IPS-11a (cell line): ENCODE measurements around the gene ATG9B.

Source experiments
- H3K4me3 ChIP-seq: one replicate; pipeline ENCODE4 v1.5.1; 2013; ENCODE audit warnings: low read depth, low read length, control low read depth

The ATG9B gene

DNA sequence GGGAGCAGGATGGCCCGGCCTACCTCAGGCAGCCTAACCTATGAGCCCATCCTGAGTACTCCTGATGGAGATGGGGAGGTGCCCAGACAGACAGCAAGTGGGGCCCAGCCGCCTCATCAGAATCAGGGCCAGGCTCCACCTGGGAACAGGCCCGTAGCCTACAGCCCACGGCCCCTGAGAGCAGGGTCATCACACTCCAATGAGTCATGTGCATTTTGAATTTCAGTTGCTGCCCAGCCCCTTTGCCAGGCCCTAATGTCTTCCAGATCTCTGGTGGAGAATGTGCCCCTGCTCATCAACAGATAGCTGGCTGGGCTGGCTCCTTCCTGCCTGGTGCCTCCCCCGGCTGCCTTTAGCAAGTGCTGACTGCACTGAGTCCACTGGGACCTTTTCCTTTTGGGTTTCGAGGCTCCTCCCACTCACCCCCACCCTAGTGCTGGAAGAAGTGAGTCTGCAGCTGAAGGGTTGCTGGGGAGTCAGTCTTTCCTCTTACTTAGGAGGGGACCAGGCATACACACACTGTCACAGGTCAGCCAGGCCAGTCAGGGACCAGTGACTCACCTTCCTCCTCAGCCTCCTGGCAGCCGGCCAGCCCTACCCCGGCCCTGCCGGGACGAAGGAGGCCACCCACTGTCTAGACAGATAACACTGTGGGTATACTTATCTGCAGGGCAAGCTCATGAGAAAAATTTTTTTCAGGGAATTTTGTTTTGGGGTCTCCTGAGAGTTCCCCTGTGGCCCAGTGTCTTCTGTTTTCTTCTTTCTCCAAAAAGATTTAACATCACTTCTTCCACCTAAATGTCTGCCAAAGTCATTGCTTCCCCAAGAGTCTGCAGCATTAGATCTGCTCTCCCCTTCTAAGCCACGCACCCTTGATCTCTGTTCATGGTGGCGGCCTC, 14.9 kb upstream of the ATG9B start:
- H3K4me3 ChIP-seq: no peak overlapping the region

DNA sequence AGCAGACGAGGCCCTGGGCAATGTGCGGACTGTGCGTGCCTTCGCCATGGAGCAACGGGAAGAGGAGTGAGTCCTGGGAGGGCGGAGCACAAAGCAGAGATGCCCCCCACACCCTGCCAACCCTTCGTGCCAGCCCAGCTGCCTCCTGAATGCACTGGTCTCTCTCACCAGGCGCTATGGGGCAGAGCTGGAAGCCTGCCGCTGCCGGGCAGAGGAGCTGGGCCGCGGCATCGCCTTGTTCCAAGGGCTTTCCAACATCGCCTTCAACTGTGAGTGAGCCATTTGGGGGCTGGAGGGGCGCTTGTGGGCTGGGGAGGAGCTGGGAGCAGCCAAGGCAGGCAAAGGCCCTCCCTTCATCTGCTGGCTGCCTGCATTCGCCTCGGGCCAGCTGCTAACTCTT, 11.6 kb upstream of the ATG9B start:
- no peak overlapping the region for H3K4me3 ChIP-seq

DNA sequence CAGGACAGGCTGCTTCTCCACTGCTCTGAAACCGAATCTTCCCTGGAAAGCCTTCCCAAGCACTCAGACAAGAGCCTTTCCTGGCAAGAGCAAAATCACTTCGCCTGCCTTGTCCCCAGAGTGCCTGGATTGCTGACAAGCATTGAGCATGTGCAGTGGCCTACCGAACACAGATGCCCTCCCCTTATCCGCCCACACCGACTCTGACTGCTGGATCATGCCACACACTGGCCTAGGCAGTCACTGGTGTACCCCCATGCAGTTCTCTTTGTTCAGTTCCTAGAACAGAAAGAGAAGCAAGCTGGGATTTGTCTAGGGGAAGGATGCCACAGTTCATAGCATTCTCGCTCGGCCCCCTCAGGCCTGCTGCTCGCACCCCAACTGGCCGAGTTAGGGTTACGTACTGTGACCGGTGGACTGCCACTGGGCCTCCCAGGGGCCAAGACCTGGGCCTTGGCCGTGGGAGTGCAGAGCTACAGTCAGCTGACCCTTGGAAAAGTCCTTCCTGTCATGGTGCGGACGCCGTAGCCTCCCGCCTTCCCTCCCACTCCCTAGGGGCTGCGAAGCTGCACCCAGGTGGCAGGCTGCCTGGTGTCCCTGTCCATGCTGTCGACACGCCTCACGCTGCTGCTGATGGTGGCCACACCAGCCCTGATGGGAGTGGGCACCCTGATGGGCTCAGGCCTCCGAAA, 10.9 kb upstream of the ATG9B start:
- H3K4me3 ChIP-seq: no peak overlapping the region

DNA sequence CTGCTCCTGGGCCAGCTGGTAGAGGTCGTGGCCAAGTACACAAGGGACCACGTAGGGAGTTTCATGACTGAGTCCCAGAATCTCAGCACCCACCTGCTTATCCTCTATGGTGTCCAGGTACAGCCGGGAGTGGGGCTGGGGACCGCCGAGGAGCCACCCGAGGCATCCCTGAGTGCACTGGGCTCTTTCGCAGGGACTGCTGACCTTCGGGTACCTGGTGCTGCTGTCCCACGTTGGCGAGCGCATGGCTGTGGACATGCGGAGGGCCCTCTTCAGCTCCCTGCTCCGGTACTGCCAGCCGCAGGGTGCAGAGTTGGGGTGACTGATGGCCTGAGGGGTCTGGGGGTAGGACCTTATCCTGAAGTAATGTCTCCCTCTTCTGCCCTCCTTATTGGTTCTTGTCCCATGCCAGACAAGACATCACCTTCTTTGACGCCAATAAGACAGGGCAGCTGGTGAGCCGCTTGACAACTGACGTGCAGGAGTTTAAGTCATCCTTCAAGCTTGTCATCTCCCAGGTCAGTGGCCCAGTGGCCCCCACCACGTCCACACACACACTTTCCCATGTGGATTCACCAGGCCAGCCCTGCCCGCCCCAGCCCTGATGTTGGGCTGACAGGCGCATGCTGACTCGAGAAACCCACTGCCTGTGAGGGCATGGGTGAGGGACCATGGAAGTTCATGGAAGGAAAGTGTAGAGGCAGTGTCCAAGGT, 10.2 kb upstream of the ATG9B start:
- H3K4me3 ChIP-seq: no peak overlapping the region

DNA sequence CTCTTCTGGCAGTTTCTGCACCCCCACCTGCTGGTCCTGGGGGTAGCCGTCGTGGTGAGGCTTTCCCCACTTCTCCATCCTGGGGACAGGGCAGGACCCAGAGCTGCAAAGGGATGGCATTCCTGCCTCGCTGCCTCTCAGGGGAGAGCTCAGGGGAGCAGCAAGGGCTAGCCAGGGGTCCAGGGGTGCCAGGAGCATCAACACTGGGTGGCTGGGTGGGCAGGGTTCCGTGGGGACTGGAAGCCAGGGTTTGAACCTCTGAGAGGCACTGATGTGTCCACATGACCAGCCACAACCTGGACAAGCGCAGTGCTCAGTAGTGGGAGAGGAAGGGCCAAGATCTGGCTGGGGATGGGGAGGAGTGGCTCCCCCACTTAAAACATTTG, 9.6 kb upstream of the ATG9B start:
- H3K4me3 ChIP-seq: no peak overlapping the region

DNA sequence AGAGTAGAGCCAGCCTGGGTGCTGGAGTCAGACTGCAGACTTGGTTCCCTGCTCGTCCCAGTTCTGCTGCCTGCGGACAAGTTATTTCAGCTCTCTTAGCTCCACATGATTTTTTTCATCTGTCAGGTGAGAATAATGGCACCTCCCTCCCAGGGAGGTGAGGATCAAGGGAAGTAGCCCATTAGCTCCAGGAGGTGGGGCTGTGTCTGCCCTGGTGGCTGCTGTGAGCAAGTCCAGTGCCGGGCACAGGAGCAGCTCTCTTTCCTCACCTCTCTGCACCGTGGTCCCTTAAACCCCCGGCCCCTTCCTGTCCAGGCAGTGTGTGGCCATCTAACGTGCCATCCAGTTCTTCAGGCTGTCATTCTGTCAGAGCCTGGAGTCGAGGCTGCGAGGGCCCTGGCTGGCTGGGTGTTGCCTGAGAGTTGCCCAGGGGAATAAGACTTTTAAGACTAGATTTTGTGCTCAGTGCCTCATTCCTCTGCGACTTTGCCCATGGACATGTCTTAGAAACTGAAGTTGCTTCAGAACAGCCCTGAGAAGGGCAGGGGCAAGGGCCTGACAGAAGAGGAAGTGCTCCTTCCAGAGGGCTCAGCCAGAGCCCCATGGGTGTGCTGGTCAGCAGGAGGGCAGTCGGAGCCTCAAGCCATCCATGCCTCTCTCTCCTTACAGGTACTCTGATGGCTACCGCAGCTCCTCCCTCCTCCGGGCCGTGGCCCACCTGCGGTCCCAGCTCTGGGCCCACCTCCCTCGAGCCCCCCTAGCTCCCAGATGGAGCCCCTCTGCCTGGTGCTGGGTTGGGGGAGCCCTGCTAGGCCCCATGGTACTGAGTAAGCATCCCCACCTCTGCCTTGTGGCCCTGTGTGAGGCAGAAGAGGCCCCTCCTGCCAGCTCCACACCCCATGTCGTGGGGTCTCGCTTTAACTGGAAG, 8.9 kb upstream of the ATG9B start:
- no peak overlapping the region for H3K4me3 ChIP-seq

DNA sequence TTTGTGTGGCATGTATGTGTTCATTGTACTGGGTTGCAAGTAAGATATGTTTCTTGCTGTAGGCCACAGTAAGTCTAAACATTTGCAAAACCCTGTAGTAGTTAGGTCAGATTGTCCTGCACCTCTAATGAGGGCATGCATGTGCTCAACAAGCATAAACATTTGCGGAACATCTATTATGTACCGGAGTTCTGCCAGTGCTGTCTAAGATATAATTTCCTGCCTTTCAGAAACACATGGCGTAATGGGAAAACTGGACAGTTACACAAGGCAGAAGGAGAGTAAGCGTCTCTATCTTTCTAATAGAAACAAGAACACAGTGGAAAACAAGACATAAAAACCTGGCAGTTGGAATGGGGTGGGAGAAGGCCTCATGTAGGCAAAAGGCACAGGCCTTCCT, 6.7 kb upstream of the ATG9B start:
- no peak overlapping the region for H3K4me3 ChIP-seq

DNA sequence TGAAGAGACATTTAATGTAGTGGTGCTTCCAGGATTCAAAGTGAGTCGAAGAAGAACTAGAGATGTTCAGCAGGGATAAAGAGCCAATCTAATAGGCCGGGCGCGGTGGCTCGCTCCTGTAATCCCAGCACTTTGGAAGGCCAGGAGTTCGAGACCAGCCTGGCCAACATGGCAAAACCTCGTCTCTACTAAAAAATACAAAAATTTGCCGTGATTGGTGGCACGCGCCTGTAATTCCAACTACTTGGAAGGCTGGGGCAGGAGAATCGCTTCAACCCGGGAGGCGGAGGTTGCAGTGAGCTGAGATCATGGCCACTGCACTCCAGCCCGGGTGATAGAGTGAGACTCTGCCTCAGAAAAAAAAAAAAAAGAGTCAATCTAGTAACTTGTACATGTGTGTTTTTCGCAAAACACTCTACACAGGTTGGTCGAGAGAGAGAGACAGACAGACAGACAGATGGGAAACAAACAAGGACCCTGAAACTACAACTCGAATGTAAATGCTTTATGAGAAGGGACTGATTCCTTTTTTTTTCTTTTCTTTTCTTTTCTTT, 4.7 kb upstream of the ATG9B start:
- H3K4me3 ChIP-seq: peak overlapping the region; percentile 89

DNA sequence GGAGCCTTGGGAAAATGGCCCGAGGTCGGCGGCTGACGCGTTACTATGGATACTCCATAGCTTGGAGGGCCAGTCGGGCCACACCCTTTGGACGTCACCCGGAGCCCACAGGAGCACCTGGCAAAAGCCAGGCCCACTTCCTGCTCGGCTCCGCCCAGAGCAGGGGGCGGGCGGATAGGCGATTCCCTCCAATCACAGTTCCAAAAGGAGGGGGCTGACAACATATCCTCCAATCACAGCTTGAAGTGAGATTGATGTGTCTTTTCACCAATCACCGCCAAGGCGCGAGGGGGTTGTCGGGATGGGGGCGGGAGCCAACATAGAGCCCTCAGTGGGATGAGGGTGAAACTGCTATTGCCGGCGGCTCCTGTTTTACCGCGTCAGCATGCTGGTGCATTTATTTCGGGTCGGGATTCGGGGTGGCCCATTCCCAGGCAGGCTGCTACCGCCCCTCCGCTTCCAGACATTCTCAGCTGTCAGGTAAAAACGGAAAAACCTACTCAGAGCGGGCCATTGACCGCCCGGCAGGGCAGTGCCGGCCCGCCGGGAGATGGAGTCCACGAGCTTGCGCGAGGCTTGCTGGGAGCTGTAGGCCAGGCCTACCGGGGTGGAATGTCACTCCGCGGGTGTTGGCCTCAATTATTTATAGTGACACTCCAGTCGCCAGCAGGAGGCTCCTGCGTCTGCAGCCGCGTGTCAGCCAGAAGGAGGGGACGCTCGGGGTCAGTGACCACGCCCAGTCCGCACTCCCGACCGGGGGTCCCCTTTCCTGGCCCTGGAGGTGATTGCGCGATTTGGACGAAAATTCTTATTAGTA, 4.0 kb upstream of the ATG9B start, which contains the start of gene ABCB8:
ABCB8 (plus strand) TSS at position 320 of the 817 bp plus-strand sequence; CDS start at position 386, 66 bp downstream.
- H3K4me3 ChIP-seq: peak within 1 kb of the TSS; percentile 89

DNA sequence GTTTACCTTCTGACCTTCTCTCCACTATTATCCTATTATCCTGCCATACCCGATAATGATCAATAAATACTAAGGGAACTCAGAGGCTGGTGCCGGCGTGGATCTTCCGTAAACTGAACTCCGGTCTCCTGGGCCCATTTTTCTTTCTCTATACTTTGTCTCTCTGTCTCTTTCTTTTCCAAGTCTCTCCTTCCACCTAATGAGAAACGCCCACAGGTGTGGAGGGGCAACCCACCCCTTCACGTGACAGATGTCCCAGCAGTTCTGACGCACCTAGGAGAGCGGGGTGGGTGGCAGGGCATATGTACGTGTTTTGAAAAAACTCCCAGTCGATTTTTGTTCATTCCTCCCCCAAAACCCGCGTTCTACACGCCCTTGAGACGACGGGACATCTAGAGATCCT, 3.4 kb upstream of the ATG9B start:
- peak overlapping the region; percentile 89 for H3K4me3 ChIP-seq

DNA sequence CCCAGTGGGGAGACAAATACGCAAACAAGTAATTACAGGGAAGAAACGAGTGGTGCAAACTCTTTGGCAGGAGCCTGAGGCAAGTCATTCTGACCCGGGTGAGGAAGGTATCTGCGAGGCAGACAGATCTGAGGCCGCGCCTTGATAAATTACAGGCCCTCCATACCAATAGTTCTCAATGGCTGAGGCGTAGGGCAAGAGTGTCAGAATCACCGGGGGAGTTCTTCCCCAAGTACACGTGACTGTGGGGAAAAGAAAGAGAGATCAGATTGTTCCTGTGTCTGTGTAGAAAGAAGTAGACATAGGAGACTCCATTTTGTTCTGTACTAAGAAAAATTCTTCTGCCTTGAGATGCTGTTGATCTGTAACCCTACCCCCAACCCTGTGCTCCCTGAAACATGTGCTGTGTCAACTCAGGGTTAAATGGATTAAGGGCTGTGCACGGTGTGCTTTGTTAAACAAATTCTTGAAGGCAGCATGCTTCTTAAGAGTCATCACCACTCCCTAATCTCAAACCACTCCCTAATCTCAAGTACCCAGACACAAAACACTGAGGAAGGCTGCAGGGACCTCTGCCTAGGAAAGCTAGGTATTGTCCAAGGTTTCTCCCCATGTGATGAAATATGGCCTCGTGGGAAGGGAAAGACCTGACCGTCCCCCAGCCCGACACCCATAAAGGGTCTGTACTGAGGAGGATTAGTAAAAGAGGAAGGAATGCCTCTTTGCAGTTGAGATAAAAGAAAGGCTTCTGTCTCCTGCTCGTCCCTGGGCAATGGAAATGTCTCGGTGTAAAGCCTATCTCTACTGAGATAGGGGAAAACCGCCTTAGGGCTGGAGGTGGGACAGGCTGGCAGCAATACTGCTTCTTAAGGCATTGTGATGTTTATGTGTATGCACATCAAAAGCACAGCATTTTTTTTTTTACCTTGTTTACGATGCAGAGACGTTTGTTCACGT, 2.8 kb upstream of the ATG9B start:
- peak overlapping the region; percentile 89 for H3K4me3 ChIP-seq

DNA sequence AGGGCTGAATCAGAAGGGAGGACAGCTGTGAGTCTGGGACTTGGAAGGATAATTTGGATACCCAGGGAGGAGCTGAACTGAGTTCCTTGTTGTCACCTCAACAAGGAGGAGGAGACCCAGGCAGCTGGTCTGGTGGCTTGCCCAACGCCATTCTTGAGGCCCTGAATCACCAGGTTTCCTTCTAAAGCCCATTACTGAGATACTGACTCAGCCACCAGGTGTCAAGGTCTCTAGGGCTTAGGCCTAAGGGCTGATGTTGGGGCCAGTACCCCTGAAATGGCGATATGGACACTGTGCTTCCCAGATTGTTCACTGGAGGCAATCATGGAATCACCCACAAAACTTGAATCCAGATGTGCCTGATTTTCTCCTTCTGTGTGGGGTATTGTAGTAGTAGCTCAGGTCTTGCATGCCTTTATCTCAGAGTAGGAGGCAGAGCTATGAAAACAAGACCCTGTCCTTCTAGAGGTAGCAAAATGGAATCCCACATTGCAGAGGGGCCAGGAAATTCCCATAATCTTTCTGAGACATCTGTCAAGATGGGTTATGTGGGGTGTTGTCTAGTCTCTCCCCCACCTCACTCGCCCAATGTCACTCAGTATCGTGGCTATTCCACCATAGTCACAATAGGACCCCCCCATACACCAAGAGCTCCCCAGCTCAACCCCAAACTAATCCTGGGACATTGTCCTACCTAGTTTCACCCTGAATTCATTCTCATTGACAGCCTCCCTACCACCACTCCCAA, 1.8 kb upstream of the ATG9B start:
- no peak overlapping the region for H3K4me3 ChIP-seq

DNA sequence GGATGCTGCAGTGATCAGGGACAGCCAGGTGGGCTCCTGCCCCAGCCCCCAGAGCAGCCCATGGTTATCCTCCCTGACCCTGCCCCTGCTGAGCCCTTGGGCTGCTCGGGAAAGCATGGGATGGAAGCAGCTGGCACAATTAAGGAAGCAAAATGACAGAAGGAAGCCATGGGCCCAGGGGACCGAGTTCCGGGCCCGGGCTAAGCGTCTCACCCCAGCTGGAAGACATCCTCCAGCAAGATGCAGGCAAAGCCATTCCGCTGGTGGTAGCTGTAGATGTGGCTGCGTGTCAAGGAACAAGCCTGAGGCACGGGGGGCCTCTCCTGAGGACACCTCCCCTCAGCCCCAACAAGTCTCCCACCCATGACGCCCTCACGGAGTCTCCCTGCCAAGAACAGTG, 1.1 kb downstream of the ATG9B start:
- no peak overlapping the region for H3K4me3 ChIP-seq

DNA sequence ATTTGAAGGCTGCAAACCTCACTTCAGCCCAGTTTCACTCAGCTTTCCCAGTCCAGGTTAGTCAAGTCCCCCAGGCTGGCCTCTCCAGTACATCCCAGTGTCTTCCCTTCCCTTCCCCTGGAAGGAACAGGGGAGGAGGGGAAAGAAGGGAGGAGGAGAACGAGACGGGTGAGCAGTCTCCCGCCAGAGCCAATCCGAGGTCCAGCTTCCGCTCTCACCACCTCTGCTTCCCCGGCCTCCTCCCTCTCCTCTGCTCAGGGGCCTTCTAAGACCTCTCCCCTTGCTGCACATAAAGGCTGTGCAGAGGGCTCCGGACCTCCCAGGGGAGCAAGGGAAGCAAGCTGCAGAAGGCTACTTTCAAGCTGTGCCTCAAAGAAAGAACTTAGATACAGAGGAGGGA, 4.1 kb downstream of the ATG9B start:
- no peak overlapping the region for H3K4me3 ChIP-seq

DNA sequence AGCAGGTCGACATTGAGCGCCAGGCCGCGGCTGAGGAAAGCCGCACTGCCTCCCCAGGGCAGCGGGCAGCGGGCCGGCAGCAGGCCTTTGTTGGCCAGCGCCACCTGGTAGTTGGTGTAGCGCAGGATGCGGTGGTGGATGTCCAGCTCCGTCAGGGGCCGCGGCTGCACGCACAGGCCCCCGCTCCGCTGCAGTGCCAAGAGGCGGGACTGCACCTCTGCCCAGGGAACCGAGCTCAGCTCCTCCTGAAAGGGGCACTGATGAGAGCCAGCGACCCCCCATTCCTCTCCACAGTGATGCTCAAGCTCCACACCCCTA, 5.2 kb downstream of the ATG9B start:
- no peak overlapping the region for H3K4me3 ChIP-seq

DNA sequence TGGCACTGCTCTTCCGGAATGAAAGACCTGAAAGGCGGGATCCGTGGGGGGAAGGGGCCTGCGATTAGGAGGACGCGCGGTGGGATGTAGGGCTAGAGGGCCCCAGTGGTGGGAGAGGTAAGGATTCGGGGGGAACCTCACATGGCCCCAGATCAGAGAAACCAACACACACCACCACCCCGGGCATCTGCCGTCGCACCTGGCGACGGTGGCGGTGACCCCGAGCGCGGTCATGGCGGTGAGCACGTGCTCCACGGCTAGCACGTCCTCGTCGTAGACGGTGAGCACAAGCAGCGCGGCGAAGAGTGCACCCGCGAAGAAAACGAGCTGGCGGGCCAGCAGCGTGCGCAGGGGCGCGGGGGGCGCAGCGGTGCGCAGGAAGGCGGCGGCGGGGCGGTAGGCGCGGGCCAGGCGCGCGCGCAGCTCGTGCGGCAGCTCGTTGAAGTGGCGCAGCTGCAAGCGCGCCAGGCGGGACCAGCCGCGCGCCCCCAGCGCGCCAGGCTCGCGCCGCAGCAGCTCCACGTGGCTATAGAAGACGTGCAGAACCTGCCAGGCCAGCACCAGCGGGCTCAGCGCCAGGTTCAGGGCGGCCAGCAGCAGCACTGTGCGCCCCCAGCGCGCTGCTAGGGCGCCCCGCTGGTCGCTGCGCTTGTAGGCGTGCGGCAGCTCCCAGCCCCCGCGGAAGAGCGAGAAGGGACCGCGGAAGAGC, 5.7 kb downstream of the ATG9B start:
- H3K4me3 ChIP-seq: no peak overlapping the region

DNA sequence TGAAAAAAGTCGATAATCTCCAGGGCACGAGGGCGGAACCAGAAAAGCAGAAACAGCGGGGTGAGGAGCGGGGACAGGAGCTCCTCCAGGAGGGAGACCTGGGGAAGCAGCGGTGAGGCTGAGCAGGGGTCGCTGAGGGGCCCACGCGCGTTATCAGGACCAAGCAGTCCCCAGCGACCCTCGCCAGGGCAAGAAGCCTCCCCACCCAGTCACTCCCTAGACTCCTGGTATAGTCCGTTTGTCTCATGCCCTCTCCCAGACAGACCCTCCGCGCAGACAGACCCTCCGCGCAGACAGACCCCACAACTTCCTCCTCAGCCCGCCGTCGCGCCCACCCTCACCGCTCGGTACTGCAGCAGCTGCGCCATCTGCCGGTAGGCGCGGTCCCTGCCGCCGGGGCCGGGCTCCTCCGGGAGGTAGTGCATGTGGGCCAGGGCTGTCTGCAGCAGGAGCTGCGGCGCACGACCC, 6.3 kb downstream of the ATG9B start:
- peak overlapping the region; percentile 17 for H3K4me3 ChIP-seq
